H1 (cell line): ENCODE results near the gene CEP192. TPM values are rescaled to one million over a fixed set of nuclear protein-coding genes. Genes with fewer than 3 reads are reported as not detected.

Source experiments
- BRCA1 ChIP-seq: IDR thresholded peaks from 2 replicates; pipeline ENCODE4 v1.6.1; 2012; ENCODE audit warnings: low read depth, low read length, improper control_type of control experiment
- CEBPB ChIP-seq: IDR thresholded peaks from 2 replicates; pipeline ENCODE4 v1.6.1; 2012; ENCODE audit warnings: low read depth, low read length
- CHD2 ChIP-seq: IDR thresholded peaks from 2 replicates; pipeline ENCODE4 v1.6.1; 2012; ENCODE audit warnings: low read length, improper control_type of control experiment
- EP300 ChIP-seq, 2 experiments: IDR thresholded peaks; 1 replicate in 1 of 2; 2 replicates in 1 of 2; pipeline ENCODE4 v1.6.1; 2011 to 2012; ENCODE audit warnings: low read depth in 2 of 2, low read length in 2 of 2, mild to moderate bottlenecking in 2 of 2, borderline replicate concordance in 1 of 2, inconsistent platforms in 1 of 2, moderate library complexity in 1 of 2
- GABPA ChIP-seq: IDR thresholded peaks from 2 replicates; pipeline ENCODE4 v1.6.1; 2011; ENCODE audit warnings: mild to moderate bottlenecking, low read length, moderate library complexity, borderline replicate concordance; ENCODE audit not compliant: insufficient read depth
- KDM1A ChIP-seq: fragments of 200-600, 300-600 bp; sonication (generic); IDR thresholded peaks from 2 replicates; pipeline ENCODE4 v1.7.1; 2016; ENCODE audit warnings: mild to moderate bottlenecking, low read length, borderline replicate concordance
- MAFK ChIP-seq: IDR thresholded peaks from 2 replicates; pipeline ENCODE4 v1.6.1; 2012; ENCODE audit warnings: low read depth, mild to moderate bottlenecking, improper control_type of control experiment, low read length
- POLR2AphosphoS5 ChIP-seq: IDR thresholded peaks from 2 replicates; pipeline ENCODE4 v1.6.1; 2011; ENCODE audit warnings: low read depth, low read length
- SIX5 ChIP-seq: IDR thresholded peaks from 2 replicates; pipeline ENCODE4 v1.6.1; 2011; ENCODE audit warnings: mild to moderate bottlenecking, low read depth, low read length
- SP2 ChIP-seq: IDR thresholded peaks from 2 replicates; pipeline ENCODE4 v1.6.1; 2012; ENCODE audit warnings: mild to moderate bottlenecking, low read length, inconsistent platforms
- SRF ChIP-seq: IDR thresholded peaks from 2 replicates; pipeline ENCODE4 v1.6.1; 2011; ENCODE audit warnings: mild to moderate bottlenecking, low read depth, low read length, moderate library complexity
- ZNF274 ChIP-seq: IDR thresholded peaks from 2 replicates; pipeline ENCODE4 v1.7.0; 2012; ENCODE audit warnings: low read length, borderline replicate concordance; ENCODE audit errors: extremely low read depth
- polyA plus RNA-seq, 7 experiments: library from polyadenylated mRNA; depleted of rRNA in 3 of 7; stranded (reverse) in 5 of 7; unstranded in 2 of 7; fragments of >200 nt in 5 of 7; fragments of 200-250 nt in 2 of 7; gene quantifications; 1 replicate in 5 of 7; 2 replicates in 1 of 7; 4 replicates in 1 of 7; pipeline versions ENCODE4 v1.2.1 to v1.2.3, GENCODE V29; 2011 to 2013; ENCODE audit warnings: missing spikeins in 2 of 7, mixed read lengths in 2 of 7
- total RNA-seq: library from RNA; stranded (reverse); fragmentation: NEBNext Ultra II Directional; extraction: Animal tissue kit (Norgen Biotek cat#: 25700); gene quantifications from 2 replicates; pipeline ENCODE4 v1.2.1, GENCODE V29; 2021
- TF ChIP-seq, protein P1 (sequence below): fragments of 300-600 bp; sonication (generic); IDR thresholded peaks from 2 replicates; pipeline ENCODE4 v1.7.1; 2012; ENCODE audit warnings: low read length, moderate library complexity, mild to moderate bottlenecking, inconsistent platforms; ENCODE audit not compliant: insufficient replicate concordance

CEP192 gene
- total and polyA plus RNA-seq, 2 of the 8 experiments (the other 6 are each of a cell fraction or from before 2014, with no cell fraction given) = 13.4 to 23.1 TPM

DNA sequence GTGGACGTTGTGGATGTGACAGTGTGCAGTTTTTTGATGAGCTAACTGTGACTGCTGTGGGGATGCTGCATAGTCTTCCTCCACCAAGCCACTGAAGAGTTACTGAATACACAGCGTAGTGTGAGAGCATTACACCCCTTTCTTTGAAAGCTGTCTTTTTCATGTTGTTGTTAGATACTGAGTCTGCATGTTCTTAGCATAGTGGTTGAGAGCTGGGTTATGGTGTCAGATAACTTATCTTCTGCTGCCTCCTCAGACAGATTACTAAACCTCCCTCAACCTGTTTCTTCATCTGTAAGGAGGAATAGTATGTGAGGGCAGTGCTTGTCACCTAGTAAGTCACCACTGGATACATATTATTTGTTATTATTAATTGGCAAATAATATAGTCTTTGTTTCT lies 63.2 kb downstream of the CEP192 start (continued):
- TF ChIP-seq, protein P1, sequence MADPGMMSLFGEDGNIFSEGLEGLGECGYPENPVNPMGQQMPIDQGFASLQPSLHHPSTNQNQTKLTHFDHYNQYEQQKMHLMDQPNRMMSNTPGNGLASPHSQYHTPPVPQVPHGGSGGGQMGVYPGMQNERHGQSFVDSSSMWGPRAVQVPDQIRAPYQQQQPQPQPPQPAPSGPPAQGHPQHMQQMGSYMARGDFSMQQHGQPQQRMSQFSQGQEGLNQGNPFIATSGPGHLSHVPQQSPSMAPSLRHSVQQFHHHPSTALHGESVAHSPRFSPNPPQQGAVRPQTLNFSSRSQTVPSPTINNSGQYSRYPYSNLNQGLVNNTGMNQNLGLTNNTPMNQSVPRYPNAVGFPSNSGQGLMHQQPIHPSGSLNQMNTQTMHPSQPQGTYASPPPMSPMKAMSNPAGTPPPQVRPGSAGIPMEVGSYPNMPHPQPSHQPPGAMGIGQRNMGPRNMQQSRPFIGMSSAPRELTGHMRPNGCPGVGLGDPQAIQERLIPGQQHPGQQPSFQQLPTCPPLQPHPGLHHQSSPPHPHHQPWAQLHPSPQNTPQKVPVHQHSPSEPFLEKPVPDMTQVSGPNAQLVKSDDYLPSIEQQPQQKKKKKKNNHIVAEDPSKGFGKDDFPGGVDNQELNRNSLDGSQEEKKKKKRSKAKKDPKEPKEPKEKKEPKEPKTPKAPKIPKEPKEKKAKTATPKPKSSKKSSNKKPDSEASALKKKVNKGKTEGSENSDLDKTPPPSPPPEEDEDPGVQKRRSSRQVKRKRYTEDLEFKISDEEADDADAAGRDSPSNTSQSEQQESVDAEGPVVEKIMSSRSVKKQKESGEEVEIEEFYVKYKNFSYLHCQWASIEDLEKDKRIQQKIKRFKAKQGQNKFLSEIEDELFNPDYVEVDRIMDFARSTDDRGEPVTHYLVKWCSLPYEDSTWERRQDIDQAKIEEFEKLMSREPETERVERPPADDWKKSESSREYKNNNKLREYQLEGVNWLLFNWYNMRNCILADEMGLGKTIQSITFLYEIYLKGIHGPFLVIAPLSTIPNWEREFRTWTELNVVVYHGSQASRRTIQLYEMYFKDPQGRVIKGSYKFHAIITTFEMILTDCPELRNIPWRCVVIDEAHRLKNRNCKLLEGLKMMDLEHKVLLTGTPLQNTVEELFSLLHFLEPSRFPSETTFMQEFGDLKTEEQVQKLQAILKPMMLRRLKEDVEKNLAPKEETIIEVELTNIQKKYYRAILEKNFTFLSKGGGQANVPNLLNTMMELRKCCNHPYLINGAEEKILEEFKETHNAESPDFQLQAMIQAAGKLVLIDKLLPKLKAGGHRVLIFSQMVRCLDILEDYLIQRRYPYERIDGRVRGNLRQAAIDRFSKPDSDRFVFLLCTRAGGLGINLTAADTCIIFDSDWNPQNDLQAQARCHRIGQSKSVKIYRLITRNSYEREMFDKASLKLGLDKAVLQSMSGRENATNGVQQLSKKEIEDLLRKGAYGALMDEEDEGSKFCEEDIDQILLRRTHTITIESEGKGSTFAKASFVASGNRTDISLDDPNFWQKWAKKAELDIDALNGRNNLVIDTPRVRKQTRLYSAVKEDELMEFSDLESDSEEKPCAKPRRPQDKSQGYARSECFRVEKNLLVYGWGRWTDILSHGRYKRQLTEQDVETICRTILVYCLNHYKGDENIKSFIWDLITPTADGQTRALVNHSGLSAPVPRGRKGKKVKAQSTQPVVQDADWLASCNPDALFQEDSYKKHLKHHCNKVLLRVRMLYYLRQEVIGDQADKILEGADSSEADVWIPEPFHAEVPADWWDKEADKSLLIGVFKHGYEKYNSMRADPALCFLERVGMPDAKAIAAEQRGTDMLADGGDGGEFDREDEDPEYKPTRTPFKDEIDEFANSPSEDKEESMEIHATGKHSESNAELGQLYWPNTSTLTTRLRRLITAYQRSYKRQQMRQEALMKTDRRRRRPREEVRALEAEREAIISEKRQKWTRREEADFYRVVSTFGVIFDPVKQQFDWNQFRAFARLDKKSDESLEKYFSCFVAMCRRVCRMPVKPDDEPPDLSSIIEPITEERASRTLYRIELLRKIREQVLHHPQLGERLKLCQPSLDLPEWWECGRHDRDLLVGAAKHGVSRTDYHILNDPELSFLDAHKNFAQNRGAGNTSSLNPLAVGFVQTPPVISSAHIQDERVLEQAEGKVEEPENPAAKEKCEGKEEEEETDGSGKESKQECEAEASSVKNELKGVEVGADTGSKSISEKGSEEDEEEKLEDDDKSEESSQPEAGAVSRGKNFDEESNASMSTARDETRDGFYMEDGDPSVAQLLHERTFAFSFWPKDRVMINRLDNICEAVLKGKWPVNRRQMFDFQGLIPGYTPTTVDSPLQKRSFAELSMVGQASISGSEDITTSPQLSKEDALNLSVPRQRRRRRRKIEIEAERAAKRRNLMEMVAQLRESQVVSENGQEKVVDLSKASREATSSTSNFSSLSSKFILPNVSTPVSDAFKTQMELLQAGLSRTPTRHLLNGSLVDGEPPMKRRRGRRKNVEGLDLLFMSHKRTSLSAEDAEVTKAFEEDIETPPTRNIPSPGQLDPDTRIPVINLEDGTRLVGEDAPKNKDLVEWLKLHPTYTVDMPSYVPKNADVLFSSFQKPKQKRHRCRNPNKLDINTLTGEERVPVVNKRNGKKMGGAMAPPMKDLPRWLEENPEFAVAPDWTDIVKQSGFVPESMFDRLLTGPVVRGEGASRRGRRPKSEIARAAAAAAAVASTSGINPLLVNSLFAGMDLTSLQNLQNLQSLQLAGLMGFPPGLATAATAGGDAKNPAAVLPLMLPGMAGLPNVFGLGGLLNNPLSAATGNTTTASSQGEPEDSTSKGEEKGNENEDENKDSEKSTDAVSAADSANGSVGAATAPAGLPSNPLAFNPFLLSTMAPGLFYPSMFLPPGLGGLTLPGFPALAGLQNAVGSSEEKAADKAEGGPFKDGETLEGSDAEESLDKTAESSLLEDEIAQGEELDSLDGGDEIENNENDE = no peak
- no peak for TF ChIP-seq SP2
- no peak for TF ChIP-seq ZNF274
- no peak for TF ChIP-seq SIX5
- no peak for TF ChIP-seq GABPA
- TF ChIP-seq BRCA1 = no peak
- TF ChIP-seq CHD2 = no peak
- TF ChIP-seq SRF = no peak
- TF ChIP-seq MAFK = no peak
- no peak for TF ChIP-seq CEBPB
- TF ChIP-seq POLR2AphosphoS5 = no peak
- no peak for TF ChIP-seq EP300 (IDR thresholded peaks at IDR 0.05; ENCODE audit: borderline replicate concordance in 1 of 2, low read depth in 2 of 2, low read length in 2 of 2)
- no peak for TF ChIP-seq KDM1A
